OCI-LY7 (cell line): ENCODE results near the gene PCDH9.

ENCODE experiments used
- EZH2phosphoT487 ChIP-seq: fragments of 200-600 bp; sonication (generic); IDR thresholded peaks from 2 replicates; pipeline ENCODE4 v1.6.1; 2018; ENCODE audit warnings: low read depth, borderline replicate concordance, mild to moderate bottlenecking, mixed run types, antibody characterized with exemption, low read length, moderate library complexity, mixed read lengths
- TF ChIP-seq, protein P1 (sequence below): fragments of 200-600 bp; sonication (generic); conservative IDR thresholded peaks from 2 replicates; pipeline ENCODE4 v1.5.1; 2014; ENCODE audit warnings: mild to moderate bottlenecking, antibody characterized with exemption, low read length, moderate library complexity, mixed read lengths

DNA sequence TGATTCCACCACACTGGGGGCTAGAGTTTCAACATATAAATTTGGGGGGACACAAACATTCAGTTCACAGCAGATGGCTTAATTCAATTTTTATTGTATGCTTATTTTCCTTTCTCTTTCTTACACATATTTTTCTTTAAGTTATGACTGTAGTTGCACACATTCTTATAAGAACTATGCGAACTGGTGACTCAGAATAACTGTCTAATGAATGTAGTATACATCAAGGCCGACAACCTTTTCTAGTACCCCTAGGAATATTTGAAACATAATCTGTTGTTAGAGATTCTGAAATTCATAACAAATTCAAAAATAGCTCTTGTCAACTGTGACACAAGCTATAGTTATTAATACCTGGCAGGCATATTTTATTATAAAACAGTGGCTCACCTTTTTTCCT, 695.6 kb downstream of the PCDH9 start:
- TF ChIP-seq, protein P1, sequence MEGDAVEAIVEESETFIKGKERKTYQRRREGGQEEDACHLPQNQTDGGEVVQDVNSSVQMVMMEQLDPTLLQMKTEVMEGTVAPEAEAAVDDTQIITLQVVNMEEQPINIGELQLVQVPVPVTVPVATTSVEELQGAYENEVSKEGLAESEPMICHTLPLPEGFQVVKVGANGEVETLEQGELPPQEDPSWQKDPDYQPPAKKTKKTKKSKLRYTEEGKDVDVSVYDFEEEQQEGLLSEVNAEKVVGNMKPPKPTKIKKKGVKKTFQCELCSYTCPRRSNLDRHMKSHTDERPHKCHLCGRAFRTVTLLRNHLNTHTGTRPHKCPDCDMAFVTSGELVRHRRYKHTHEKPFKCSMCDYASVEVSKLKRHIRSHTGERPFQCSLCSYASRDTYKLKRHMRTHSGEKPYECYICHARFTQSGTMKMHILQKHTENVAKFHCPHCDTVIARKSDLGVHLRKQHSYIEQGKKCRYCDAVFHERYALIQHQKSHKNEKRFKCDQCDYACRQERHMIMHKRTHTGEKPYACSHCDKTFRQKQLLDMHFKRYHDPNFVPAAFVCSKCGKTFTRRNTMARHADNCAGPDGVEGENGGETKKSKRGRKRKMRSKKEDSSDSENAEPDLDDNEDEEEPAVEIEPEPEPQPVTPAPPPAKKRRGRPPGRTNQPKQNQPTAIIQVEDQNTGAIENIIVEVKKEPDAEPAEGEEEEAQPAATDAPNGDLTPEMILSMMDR: no peak
- no peak for TF ChIP-seq EZH2phosphoT487
